ENCODE measurements around the gene SPAG6. TPM values are rescaled to one million over a fixed set of nuclear protein-coding genes. Genes with fewer than 3 reads are reported as not detected.

Gene SPAG6
- total and polyA plus RNA-seq, 8 donors, result 1.4 to 14.0 (median 7.4) TPM; not detected in 1

DNA sequence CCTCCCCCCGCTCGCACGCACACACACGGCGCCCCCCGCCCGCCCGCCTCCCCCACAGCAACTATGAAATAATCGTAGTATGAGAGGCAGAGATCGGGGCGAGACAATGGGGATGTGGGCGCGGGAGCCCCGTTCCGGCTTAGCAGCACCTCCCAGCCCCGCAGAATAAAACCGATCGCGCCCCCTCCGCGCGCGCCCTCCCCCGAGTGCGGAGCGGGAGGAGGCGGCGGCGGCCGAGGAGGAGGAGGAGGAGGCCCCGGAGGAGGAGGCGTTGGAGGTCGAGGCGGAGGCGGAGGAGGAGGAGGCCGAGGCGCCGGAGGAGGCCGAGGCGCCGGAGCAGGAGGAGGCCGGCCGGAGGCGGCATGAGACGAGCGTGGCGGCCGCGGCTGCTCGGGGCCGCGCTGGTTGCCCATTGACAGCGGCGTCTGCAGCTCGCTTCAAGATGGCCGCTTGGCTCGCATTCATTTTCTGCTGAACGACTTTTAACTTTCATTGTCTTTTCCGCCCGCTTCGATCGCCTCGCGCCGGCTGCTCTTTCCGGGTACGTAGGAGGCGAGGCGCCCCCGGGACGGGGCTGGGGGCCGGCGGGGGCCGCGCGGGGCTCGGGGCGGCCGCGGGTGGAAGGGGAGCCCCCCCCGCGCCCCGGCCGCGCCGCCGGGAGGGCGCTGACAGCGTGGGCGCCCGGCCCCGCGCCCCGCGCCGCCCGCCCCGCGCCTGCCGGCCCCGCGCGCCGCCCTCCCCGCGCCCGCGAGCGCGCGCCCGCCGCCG, 24.0 kb upstream of the SPAG6 start:
- no peak for TF ChIP-seq CTCF (IDR thresholded peaks at IDR 0.05)
- peak; percentile 68 to 91 (median 74) for DNase-seq
- intact Hi-C loops (cut with DNase I), result loop anchor here in 1 of 2 donors (10.0 kb wide), 1 partner anchor 67 kb away; no protein-coding TSS in a partner anchor

DNA sequence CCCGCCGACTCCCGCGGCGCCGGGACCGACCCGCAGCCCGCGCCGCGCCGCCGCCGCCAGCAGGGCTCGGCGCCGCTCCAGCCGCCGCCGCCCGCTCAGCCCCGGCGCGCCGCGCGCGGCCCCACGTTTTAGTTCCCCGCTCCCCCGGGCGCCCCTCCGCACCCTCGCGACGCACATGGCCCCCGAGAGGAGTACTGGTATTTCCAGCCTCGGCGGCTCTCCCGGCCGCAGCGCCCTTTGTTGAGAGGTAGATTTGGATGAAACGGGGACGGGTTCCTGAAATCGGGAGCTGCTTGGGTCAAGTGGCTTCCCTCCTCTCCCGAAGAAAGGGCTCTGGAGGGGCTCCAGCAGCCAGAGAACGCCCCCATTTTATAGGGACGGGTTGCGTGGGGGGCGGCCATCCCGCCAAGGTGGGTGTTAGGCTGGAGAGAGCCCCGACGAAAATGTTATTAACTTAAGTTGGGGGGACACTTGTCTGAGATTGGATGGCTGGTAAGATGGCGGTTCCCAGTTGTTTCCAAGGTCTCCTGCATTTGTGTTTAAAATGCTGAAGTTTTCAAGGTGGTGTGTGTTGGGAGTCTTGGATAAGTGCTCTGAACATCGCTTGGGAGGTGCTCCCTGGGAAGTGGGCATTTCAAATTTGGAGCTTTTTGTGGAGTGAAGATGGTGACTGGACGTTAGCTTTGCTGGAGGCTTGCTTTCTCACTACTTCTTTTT, 23.2 kb upstream of the SPAG6 start:
- no peak for ATAC-seq
- Histone ChIP-seq H3K9me3 (no peaks in the 10 kb centered on the region), H3K4me1 (peaks cover 22 to 61% of the 10 kb centered on the region in 2 donors), H3K27me3 (peaks cover 12 to 37% of the 10 kb centered on the region in 2 donors), H3K36me3 (no peaks in the 10 kb centered on the region), H3K4me3 (peak overlapping the region; percentile 44 to 58), H3K27ac (no peak overlapping the region)
- no peak for TF ChIP-seq CTCF (IDR thresholded peaks at IDR 0.05)
- peak in 2 of 4 donors; percentile 33 to 84 for DNase-seq
- intact Hi-C loops (cut with DNase I), result loop anchor here in 1 of 2 donors (10.0 kb wide), 1 partner anchor 67 kb away; no protein-coding TSS in a partner anchor

More for the DNA sequence above, 24.0 kb upstream of the SPAG6 start:
- peaks cover 12 to 37% of the 10 kb centered on the region in 2 donors for H3K27me3 ChIP-seq
- ATAC-seq, result peak; percentile 47
- peak overlapping the region; percentile 71 to 84 for H3K4me3 ChIP-seq
- H3K36me3 ChIP-seq, result no peaks in the 10 kb centered on the region
- H3K27ac ChIP-seq, result peak overlapping the region; percentile 90 to 95
- no peaks in the 10 kb centered on the region for H3K9me3 ChIP-seq
- H3K4me1 ChIP-seq, result peaks cover 25 to 64% of the 10 kb centered on the region in 2 donors

- no peaks in the 10 kb centered on the region for H3K9me3 ChIP-seq
- DNase-seq (no peak), ATAC-seq (no peak)
- H3K4me3 ChIP-seq, result peak overlapping the region; percentile 44 to 58
- H3K27ac ChIP-seq, result no peak overlapping the region
- peaks cover 12 to 37% of the 10 kb centered on the region in 2 donors for H3K27me3 ChIP-seq
- H3K4me1 ChIP-seq, result peaks cover 16 to 55% of the 10 kb centered on the region in 2 donors
- intact Hi-C loops (cut with DNase I), result loop anchor here in 1 of 2 donors (10.0 kb wide), 1 partner anchor 68 kb away; no protein-coding TSS in a partner anchor
- H3K36me3 ChIP-seq, result peaks cover 0 to under 1% of the 10 kb centered on the region in 2 donors
- TF ChIP-seq CTCF (IDR thresholded peaks at IDR 0.05), result no peak
Observed at GRCh38 chr10:22322641-22323160, 22.6 kb upstream of the SPAG6 start.

- peaks cover 12 to 37% of the 10 kb centered on the region in 2 donors for H3K27me3 ChIP-seq
- H3K4me3 ChIP-seq, result no peak overlapping the region
- peaks cover 13 to 49% of the 10 kb centered on the region in 2 donors for H3K4me1 ChIP-seq
- H3K9me3 ChIP-seq, result no peaks in the 10 kb centered on the region
- peaks cover 0 to 10% of the 10 kb centered on the region in 2 donors for H3K36me3 ChIP-seq
- TF ChIP-seq CTCF (IDR thresholded peaks at IDR 0.05), result no peak
- no peak overlapping the region for H3K27ac ChIP-seq
- DNase-seq (no peak), ATAC-seq (no peak)
- intact Hi-C loops (cut with DNase I), result loop anchor here in 1 of 2 donors (10.0 kb wide), 1 partner anchor 69 kb away; no protein-coding TSS in a partner anchor
Observed at GRCh38 chr10:22323538-22324305, 21.6 kb upstream of the SPAG6 start.
